HCT116 (cell line): Measurements from ENCODE around the gene HMCES. TPM values are rescaled to one million over a fixed set of nuclear protein-coding genes. Genes with fewer than 3 reads are reported as not detected.

Experiments used
- ATAC-seq: fragments of 200-7000 bp; cut with Tn5 transposase; 2 replicates; pipeline ENCODE4 v1.9.1; 2020; ENCODE audit warnings: mild to moderate bottlenecking, moderate library complexity
- Bru-seq: library from RNA; stranded (reverse); fragments of 400-500 nt; gene quantifications from one replicate; lab custom pipeline; 2021; lab: Mats Ljungman, UMichigan
- BruChase-seq, 2 experiments: library from RNA; stranded (reverse); fragments of 400-500 nt; gene quantifications; one replicate each; lab custom pipeline; 2021; lab: Mats Ljungman, UMichigan
- BruUV-seq: library from RNA; stranded (reverse); fragments of 400-500 nt; replicated peaks from 2 replicates; lab custom pipeline; 2021; lab: Mats Ljungman, UMichigan
- CTCF ChIA-PET: fragments of 300-600 bp; sonication (Branson Sonifier 250); formaldehyde crosslinking; loops from one replicate; lab custom pipeline; 2021; ENCODE audit warnings: antibody characterized with exemption; lab: Charles Lee
- POLR2A ChIA-PET: fragments of 300-600, 350-600 bp; sonication (Branson Sonifier 250); formaldehyde crosslinking; loops from one replicate; lab custom pipeline; 2021; ENCODE audit warnings: antibody characterized with exemption; lab: Charles Lee
- RAD21 ChIA-PET, 2 experiments: fragments of 300-600 bp; sonication (Branson Sonifier 250); formaldehyde crosslinking; loops; one replicate each; lab custom pipeline; 2023; ENCODE audit warnings: low total read pairs in 2 of 2; ENCODE audit not compliant: uncharacterized antibody in 2 of 2, unreplicated experiment in 2 of 2, low non-redundant PET in 1 of 2; lab: Charles Lee
- DNase-seq: peaks from one replicate; pipeline ENCODE4 v3.0.0-alpha.2; 2010; ENCODE audit warnings: low read depth, low spot score
- H2AFZ ChIP-seq: fragments of 200-600 bp; shearing (Covaris generic), sonication (generic); 2 replicates; pipeline ENCODE4 v1.6.1; 2017; ENCODE audit warnings: low read depth, mixed run types, mixed read lengths, antibody characterized with exemption, low read length; ENCODE audit not compliant: poor library complexity, severe bottlenecking
- H3K27ac ChIP-seq: 2 replicates; pipeline ENCODE4 v1.5.1; 2012; ENCODE audit warnings: low read depth, low read length
- H3K27me3 ChIP-seq: fragments of 200-600 bp; sonication (generic); 2 replicates; pipeline ENCODE4 v1.6.1; 2016; ENCODE audit warnings: mixed run types, low read length, mixed read lengths; ENCODE audit not compliant: insufficient read depth
- H3K36me3 ChIP-seq, 2 experiments: fragments of 200-500 bp in 1 of 2; fragments of 200-600 bp in 1 of 2; sonication (Bioruptor generic) in 1 of 2; sonication (generic) in 1 of 2; 2 replicates each; pipeline versions ENCODE4 v1.5.1 to v1.6.1; 2014 to 2016; ENCODE audit warnings: low read length in 2 of 2, inconsistent platforms in 1 of 2, mixed read lengths in 1 of 2, mixed run types in 1 of 2; ENCODE audit not compliant: insufficient read depth in 2 of 2, control insufficient read depth in 1 of 2
- H3K4me1 ChIP-seq, 2 experiments: fragments of 200-600 bp in 1 of 2; sonication (generic) in 1 of 2; 2 replicates each; pipeline versions ENCODE4 v1.5.1 to v1.6.1; 2012 to 2017; ENCODE audit warnings: low read length in 2 of 2, inconsistent platforms in 1 of 2, mild to moderate bottlenecking in 1 of 2, mixed read lengths in 1 of 2, mixed run types in 1 of 2, moderate library complexity in 1 of 2; ENCODE audit not compliant: insufficient read depth in 2 of 2, control insufficient read depth in 1 of 2
- H3K4me2 ChIP-seq: fragments of 200-600 bp; sonication (generic); 2 replicates; pipeline ENCODE4 v1.6.1; 2017; ENCODE audit warnings: mixed run types, low read length, mixed read lengths
- H3K4me3 ChIP-seq, 2 experiments: fragments of 200-600 bp in 1 of 2; sonication (generic) in 1 of 2; replicated peaks in 1 of 2; 2 replicates each; pipeline ENCODE4 v1.5.1; 2011 to 2016; ENCODE audit warnings: low read length in 2 of 2, control low read depth in 1 of 2, low read depth in 1 of 2, mild to moderate bottlenecking in 1 of 2, mixed read lengths in 1 of 2, mixed run types in 1 of 2
- H3K79me2 ChIP-seq: fragments of 200-600 bp; sonication (generic); 2 replicates; pipeline ENCODE4 v1.6.1; 2017; ENCODE audit warnings: mild to moderate bottlenecking, mixed run types, low read length, moderate library complexity, mixed read lengths; ENCODE audit not compliant: insufficient read depth
- H3K9ac ChIP-seq: fragments of 200-600 bp; sonication (generic); 2 replicates; pipeline ENCODE4 v1.6.1; 2016; ENCODE audit warnings: low read length, mixed read lengths
- H3K9me2 ChIP-seq: fragments of 200-600 bp; sonication (generic), shearing (Covaris generic); 2 replicates; pipeline ENCODE4 v1.6.1; 2017; ENCODE audit warnings: mixed run types, mild to moderate bottlenecking, moderate library complexity; ENCODE audit not compliant: insufficient read depth
- H3K9me3 ChIP-seq, 2 experiments: fragments of 200-500 bp in 1 of 2; fragments of 200-600 bp in 1 of 2; sonication (Bioruptor generic) in 1 of 2; sonication (generic) in 1 of 2; 2 replicates each; pipeline ENCODE4 v1.6.1; 2014 to 2017; ENCODE audit warnings: low read length in 2 of 2, mixed read lengths in 2 of 2, inconsistent platforms in 1 of 2, low read depth in 1 of 2, mild to moderate bottlenecking in 1 of 2, mixed run types in 1 of 2, moderate library complexity in 1 of 2; ENCODE audit not compliant: control insufficient read depth in 1 of 2, insufficient read depth in 1 of 2
- H4K20me1 ChIP-seq: fragments of 200-600 bp; sonication (generic), shearing (Covaris generic); 2 replicates; pipeline ENCODE4 v1.6.1; 2017; ENCODE audit warnings: mixed run types, mild to moderate bottlenecking, moderate library complexity; ENCODE audit not compliant: insufficient read depth
- CBX3 ChIP-seq: IDR thresholded peaks from 2 replicates; pipeline ENCODE4 v1.6.1; 2012; ENCODE audit warnings: low read depth
- CEBPB ChIP-seq: IDR thresholded peaks from 2 replicates; pipeline ENCODE4 v1.6.1; 2012; ENCODE audit warnings: low read depth
- EGR1 ChIP-seq: IDR thresholded peaks from 2 replicates; pipeline ENCODE4 v1.6.1; 2012; ENCODE audit warnings: low read depth
- ELF1 ChIP-seq: IDR thresholded peaks from 2 replicates; pipeline ENCODE4 v1.6.1; 2012; ENCODE audit warnings: low read depth, borderline replicate concordance
- EZH2 ChIP-seq: fragments of 200-600 bp; sonication (generic); IDR thresholded peaks from 2 replicates; pipeline ENCODE4 v1.6.1; 2017; ENCODE audit warnings: antibody characterized with exemption, mixed run types
- FOSL1 ChIP-seq: IDR thresholded peaks from 2 replicates; pipeline ENCODE4 v1.6.1; 2012; ENCODE audit warnings: low read depth
- JUND ChIP-seq: IDR thresholded peaks from 2 replicates; pipeline ENCODE4 v1.6.1; 2012
- POLR2A ChIP-seq: IDR thresholded peaks from 2 replicates; pipeline ENCODE4 v1.7.0; 2011; ENCODE audit warnings: borderline replicate concordance; ENCODE audit not compliant: insufficient read depth, insufficient read length; ENCODE audit errors: extremely low read depth
- RAD21 ChIP-seq: IDR thresholded peaks from 2 replicates; pipeline ENCODE4 v1.6.1; 2012; ENCODE audit warnings: low read depth, mild to moderate bottlenecking
- SIN3A ChIP-seq: IDR thresholded peaks from 2 replicates; pipeline ENCODE4 v1.6.1; 2012; ENCODE audit warnings: low read depth
- SP1 ChIP-seq: IDR thresholded peaks from 2 replicates; pipeline ENCODE4 v1.6.1; 2012; ENCODE audit warnings: low read depth
- SRF ChIP-seq: IDR thresholded peaks from 2 replicates; pipeline ENCODE4 v1.6.1; 2012; ENCODE audit warnings: low read depth
- TCF7L2 ChIP-seq: IDR thresholded peaks from 2 replicates; pipeline ENCODE4 v1.7.0; 2011; ENCODE audit warnings: borderline replicate concordance, inconsistent platforms; ENCODE audit not compliant: insufficient read depth, insufficient read length; ENCODE audit errors: extremely low read depth
- YY1 ChIP-seq: IDR thresholded peaks from 2 replicates; pipeline ENCODE4 v1.6.1; 2011; ENCODE audit warnings: low read length, low read depth, moderate library complexity, mild to moderate bottlenecking; ENCODE audit not compliant: insufficient replicate concordance; ENCODE audit errors: extremely low read depth
- ZFX ChIP-seq: fragments of 450-650 bp; IDR thresholded peaks from 2 replicates; pipeline ENCODE4 v1.6.1; 2017
- ZNF274 ChIP-seq: fragments of 200-500 bp; sonication (Bioruptor generic); IDR thresholded peaks from 2 replicates; pipeline ENCODE4 v1.6.1; 2014; ENCODE audit warnings: mild to moderate bottlenecking, low read depth, low read length, inconsistent platforms
- intact Hi-C: fragments of 100-400 bp; cut with micrococcal nuclease; formaldehyde crosslinking; loops from 2 replicates; pipeline ENCODE4 v1.10.0; 2022
- long read RNA-seq: library from polyadenylated mRNA; unstranded; transcript quantifications from one replicate; pipeline ENCODE4 v2.0.0, GENCODE V29; 2021; ENCODE audit not compliant: unreplicated experiment
- polyA plus RNA-seq: library from polyadenylated mRNA; unstranded; fragments of >200 nt; gene quantifications from 2 replicates; pipeline ENCODE4 v1.2.1, GENCODE V29; 2012; ENCODE audit warnings: missing spikeins
- total RNA-seq: library from RNA; stranded (reverse); gene quantifications from one replicate; pipeline ENCODE4 v1.2.1, GENCODE V29; 2021; ENCODE audit not compliant: unreplicated experiment
- TF ChIP-seq, protein P1 (sequence below): IDR thresholded peaks from 2 replicates; pipeline ENCODE4 v1.6.1; 2011; ENCODE audit warnings: mild to moderate bottlenecking, low read length, moderate library complexity; ENCODE audit not compliant: insufficient replicate concordance; ENCODE audit errors: extremely low read depth
- TF ChIP-seq, protein P2 (sequence below): IDR thresholded peaks from 2 replicates; pipeline ENCODE4 v1.6.1; 2012
- TF ChIP-seq, protein P3 (sequence below): IDR thresholded peaks from 2 replicates; pipeline ENCODE4 v1.6.1; 2012
- TF ChIP-seq, protein P4 (sequence below): IDR thresholded peaks from 2 replicates; pipeline ENCODE4 v1.6.1; 2012; ENCODE audit warnings: low read depth

The HMCES gene, protein sequence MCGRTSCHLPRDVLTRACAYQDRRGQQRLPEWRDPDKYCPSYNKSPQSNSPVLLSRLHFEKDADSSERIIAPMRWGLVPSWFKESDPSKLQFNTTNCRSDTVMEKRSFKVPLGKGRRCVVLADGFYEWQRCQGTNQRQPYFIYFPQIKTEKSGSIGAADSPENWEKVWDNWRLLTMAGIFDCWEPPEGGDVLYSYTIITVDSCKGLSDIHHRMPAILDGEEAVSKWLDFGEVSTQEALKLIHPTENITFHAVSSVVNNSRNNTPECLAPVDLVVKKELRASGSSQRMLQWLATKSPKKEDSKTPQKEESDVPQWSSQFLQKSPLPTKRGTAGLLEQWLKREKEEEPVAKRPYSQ
- total RNA-seq (78.9 TPM), Bru-seq, nascent RNA (percentile 71 among the genes with signal in this experiment), BruChase-seq, experiment 1, labeled RNA remaining after a 6-hour chase (percentile 84 among the genes with signal in this experiment), BruChase-seq, experiment 2, labeled RNA remaining after a 2-hour chase (percentile 73 among the genes with signal in this experiment)
- polyA plus RNA-seq = 71.7 and 73.4 TPM in 2 replicates
- long read RNA-seq, transcript HMCES-203 (6 exons, 1,490 nt) = minor isoform, 14 of 258 reads
- long read RNA-seq, transcript HMCES-201 (7 exons, 2,515 nt) = major isoform, 175 of 258 reads
- long read RNA-seq, transcript HMCES-204 (7 exons, 1,952 nt) = minor isoform, 12 of 258 reads
- long read RNA-seq, partial matches to known transcripts = 21 of 258 reads
- long read RNA-seq, other reads (novel, unspliced or antisense) = 32 of 258 reads

DNA sequence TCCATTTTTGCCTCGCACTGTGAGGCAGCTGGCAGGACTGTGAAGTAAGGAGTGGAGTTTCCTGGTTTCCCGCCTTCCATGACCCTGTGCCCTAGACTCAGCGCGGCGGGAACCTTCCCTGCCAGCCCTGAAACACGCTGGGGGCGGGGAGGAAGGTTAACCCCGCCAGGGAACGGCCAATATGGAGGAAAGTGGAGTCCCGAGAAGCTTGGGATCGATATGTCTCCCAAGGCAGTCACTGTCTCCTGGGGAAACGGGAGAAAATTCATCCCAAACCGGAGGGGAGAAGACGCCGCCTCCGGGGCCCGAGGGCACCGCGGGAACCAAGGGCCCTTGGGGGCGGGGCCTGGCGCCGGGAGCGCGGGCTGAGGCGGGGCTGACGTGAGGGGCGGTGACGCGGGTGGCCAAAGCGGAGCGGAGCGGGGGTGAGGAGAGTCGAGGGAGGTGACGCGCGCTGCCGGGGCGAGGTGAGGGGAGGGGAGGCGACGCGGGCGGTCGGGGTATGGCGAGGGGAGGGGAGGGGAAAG, at the start of gene HMCES:
TSS of gene HMCES (plus strand) at position 432 of the 527 bp plus-strand sequence. CDS start 863 bp downstream, outside the sequence.
- Histone ChIP-seq H3K27me3 (no peaks in the 10 kb centered on the region), H3K27ac (peak within 1 kb of the TSS; percentile 79), H3K4me2 (peak within 1 kb of the TSS; percentile 98), H3K4me3 (peak within 1 kb of the TSS; percentile 86 to 96), H3K36me3 (peaks cover 21 to 23% of the 10 kb centered on the region in 2 experiments; a peak in 3 of 4 replicates), H4K20me1 (no peaks in the 10 kb centered on the region), H3K9me2 (no peaks in the 10 kb centered on the region), H2AFZ (peak within 1 kb of the TSS; percentile 37), H3K9ac (peak within 1 kb of the TSS; percentile 94), H3K9me3 (no peaks in the 10 kb centered on the region), H3K79me2 (peaks cover 28% of the 10 kb centered on the region), H3K4me1 (peaks cover 10 to 18% of the 10 kb centered on the region in 2 experiments)
- no TSS peak for BruUV-seq
- ATAC-seq = peak; percentile 92
- ChIA-PET POLR2A (no interaction called here), RAD21 (interaction anchor here (0.7 kb wide), 2 partner anchors 121 to 205 kb away, joined by 3 to 4 read pairs; no protein-coding TSS in a partner anchor), CTCF (no interaction called here)
- intact Hi-C loops = no loop called here
- peak; percentile 60 for DNase-seq
- no peak for TF ChIP-seq POLR2A
- TF ChIP-seq, protein P1, sequence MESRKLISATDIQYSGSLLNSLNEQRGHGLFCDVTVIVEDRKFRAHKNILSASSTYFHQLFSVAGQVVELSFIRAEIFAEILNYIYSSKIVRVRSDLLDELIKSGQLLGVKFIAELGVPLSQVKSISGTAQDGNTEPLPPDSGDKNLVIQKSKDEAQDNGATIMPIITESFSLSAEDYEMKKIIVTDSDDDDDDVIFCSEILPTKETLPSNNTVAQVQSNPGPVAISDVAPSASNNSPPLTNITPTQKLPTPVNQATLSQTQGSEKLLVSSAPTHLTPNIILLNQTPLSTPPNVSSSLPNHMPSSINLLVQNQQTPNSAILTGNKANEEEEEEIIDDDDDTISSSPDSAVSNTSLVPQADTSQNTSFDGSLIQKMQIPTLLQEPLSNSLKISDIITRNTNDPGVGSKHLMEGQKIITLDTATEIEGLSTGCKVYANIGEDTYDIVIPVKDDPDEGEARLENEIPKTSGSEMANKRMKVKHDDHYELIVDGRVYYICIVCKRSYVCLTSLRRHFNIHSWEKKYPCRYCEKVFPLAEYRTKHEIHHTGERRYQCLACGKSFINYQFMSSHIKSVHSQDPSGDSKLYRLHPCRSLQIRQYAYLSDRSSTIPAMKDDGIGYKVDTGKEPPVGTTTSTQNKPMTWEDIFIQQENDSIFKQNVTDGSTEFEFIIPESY = peak; percentile 41
- TF ChIP-seq, protein P2, sequence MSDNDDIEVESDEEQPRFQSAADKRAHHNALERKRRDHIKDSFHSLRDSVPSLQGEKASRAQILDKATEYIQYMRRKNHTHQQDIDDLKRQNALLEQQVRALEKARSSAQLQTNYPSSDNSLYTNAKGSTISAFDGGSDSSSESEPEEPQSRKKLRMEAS = peak; percentile 62
- no peak for TF ChIP-seq CEBPB
- 0 out of 2 replicates have a peak, but pooled peaks have one; percentile 60 for TF ChIP-seq EGR1
- TF ChIP-seq, protein P3, sequence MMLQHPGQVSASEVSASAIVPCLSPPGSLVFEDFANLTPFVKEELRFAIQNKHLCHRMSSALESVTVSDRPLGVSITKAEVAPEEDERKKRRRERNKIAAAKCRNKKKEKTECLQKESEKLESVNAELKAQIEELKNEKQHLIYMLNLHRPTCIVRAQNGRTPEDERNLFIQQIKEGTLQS = no peak
- TF ChIP-seq ZNF274 = no peak
- TF ChIP-seq RAD21 = no peak
- TF ChIP-seq EZH2 = no peak
- no peak for TF ChIP-seq TCF7L2
- no peak for TF ChIP-seq SRF
- no peak for TF ChIP-seq FOSL1
- TF ChIP-seq ZFX = no peak
- TF ChIP-seq SP1 = no peak
- TF ChIP-seq YY1 = peak; percentile 17
- TF ChIP-seq SIN3A = no peak
- TF ChIP-seq JUND = no peak
- TF ChIP-seq, protein P4, sequence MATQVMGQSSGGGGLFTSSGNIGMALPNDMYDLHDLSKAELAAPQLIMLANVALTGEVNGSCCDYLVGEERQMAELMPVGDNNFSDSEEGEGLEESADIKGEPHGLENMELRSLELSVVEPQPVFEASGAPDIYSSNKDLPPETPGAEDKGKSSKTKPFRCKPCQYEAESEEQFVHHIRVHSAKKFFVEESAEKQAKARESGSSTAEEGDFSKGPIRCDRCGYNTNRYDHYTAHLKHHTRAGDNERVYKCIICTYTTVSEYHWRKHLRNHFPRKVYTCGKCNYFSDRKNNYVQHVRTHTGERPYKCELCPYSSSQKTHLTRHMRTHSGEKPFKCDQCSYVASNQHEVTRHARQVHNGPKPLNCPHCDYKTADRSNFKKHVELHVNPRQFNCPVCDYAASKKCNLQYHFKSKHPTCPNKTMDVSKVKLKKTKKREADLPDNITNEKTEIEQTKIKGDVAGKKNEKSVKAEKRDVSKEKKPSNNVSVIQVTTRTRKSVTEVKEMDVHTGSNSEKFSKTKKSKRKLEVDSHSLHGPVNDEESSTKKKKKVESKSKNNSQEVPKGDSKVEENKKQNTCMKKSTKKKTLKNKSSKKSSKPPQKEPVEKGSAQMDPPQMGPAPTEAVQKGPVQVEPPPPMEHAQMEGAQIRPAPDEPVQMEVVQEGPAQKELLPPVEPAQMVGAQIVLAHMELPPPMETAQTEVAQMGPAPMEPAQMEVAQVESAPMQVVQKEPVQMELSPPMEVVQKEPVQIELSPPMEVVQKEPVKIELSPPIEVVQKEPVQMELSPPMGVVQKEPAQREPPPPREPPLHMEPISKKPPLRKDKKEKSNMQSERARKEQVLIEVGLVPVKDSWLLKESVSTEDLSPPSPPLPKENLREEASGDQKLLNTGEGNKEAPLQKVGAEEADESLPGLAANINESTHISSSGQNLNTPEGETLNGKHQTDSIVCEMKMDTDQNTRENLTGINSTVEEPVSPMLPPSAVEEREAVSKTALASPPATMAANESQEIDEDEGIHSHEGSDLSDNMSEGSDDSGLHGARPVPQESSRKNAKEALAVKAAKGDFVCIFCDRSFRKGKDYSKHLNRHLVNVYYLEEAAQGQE = no peak
- no peak for TF ChIP-seq CBX3
- TF ChIP-seq ELF1 = no peak
